ENCODE data around the gene RAP1GAP. TPM values are rescaled to one million over a fixed set of nuclear protein-coding genes. Genes with fewer than 3 reads are reported as not detected.
A peak's percentile ranks its signal among the peaks of the same experiment; 100 is the strongest.

The RAP1GAP gene
- total and polyA plus RNA-seq, 4 donors = 5.6 to 64.7 (median 28.0) TPM

DNA sequence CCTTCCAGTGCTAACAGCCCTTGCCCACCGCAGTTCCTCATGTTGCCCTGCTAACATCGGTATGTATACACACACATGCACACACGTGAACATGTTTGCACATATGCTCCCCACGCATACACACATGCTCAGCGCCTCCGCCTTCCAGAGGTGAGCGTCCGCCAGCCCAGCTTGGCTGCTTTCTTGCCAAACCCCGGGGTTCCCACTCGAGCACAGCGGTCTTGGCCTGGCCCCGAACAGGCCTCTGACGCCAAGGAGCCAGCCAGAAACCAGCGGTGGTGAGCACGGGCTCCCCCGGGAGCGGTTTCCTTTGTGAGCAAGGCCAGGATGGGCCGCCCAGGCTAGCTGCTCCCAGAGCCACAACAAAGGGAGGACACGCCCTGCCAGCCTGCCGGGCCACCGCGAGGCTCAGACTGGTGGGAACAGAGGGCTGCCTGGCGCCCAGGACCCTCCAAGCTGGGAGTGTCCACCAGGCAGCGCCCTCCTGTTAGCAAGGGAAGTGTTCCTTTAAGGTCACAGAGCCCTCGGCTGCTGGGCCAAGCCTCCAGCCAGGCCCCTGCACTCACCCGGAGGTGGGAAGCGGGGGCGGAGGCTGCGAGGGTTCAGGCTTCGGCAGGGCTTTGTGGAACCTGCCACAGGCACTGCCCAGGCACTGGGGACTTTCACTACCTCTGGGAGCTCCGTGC lies 94.5 kb downstream of the RAP1GAP start:
- H3K4me3 ChIP-seq = no peak overlapping the region
- no peaks in the 10 kb centered on the region for H3K36me3 ChIP-seq (ENCODE audit: control insufficient read depth in 4 of 4, insufficient read depth in 4 of 4, low read length in 4 of 4)
- H3K4me1 ChIP-seq (ENCODE audit: control insufficient read depth in 5 of 5, insufficient read depth in 5 of 5, low read length in 5 of 5) = peaks cover 0 to 10% (median 8%) of the 10 kb centered on the region in 5 donors
- ATAC-seq (ENCODE audit: insufficient read depth, low FRiP score) = no peak
- peaks cover 0 to 3% (median under 1%) of the 10 kb centered on the region in 4 donors for H3K9me3 ChIP-seq (ENCODE audit: control insufficient read depth in 4 of 4, insufficient read depth in 3 of 4, low read length in 3 of 4)
- H3K27me3 ChIP-seq (ENCODE audit: control insufficient read depth in 3 of 3, insufficient read depth in 3 of 3, low read length in 2 of 3) = no peaks in the 10 kb centered on the region
- WGBS, 2 donors = 36 to 38% methylated on average over 30 to 31 of the region's 31 CpGs
- peak overlapping the region; percentile 48 to 83 for H3K27ac ChIP-seq (ENCODE audit: low read depth in 1 of 2, low read length in 1 of 2)
- H3K9ac ChIP-seq (ENCODE audit: insufficient read depth in 1 of 2, low read length in 2 of 2) = no peak overlapping the region
- peak in 2 of 3 donors; percentile 29 to 49 for DNase-seq
- TF ChIP-seq, protein P1, sequence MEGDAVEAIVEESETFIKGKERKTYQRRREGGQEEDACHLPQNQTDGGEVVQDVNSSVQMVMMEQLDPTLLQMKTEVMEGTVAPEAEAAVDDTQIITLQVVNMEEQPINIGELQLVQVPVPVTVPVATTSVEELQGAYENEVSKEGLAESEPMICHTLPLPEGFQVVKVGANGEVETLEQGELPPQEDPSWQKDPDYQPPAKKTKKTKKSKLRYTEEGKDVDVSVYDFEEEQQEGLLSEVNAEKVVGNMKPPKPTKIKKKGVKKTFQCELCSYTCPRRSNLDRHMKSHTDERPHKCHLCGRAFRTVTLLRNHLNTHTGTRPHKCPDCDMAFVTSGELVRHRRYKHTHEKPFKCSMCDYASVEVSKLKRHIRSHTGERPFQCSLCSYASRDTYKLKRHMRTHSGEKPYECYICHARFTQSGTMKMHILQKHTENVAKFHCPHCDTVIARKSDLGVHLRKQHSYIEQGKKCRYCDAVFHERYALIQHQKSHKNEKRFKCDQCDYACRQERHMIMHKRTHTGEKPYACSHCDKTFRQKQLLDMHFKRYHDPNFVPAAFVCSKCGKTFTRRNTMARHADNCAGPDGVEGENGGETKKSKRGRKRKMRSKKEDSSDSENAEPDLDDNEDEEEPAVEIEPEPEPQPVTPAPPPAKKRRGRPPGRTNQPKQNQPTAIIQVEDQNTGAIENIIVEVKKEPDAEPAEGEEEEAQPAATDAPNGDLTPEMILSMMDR (IDR thresholded peaks at IDR 0.05; ENCODE audit: control extremely low read depth, extremely low read depth) = no peak

DNA sequence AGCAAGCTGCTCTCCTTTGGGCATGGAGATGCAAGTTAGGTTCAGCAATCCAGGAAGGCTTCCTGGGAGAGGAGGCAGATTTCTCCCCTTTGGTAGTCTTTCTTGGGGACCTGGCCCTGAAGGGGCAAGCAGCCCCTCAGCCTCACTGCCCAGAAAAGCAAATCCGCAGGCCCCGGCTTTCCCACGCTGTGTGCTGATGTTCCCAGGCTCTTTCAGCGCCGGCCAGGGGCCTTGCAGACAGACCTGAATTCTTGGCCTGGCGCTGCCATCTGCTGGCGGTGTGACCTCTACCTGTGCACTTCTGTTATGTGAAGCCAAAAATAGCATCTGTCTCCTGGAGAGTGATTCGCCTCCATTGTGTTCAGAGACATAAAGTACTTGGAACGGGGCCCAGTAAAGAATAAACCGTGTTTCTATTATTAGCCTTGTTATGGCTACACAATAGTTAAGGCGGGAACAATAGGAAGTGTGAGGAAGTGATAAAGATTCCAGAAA lies 95.1 kb downstream of the RAP1GAP start:
- Histone ChIP-seq H3K27me3 (ENCODE audit: control insufficient read depth in 3 of 3, insufficient read depth in 3 of 3, low read length in 2 of 3) (no peaks in the 10 kb centered on the region), H3K4me3 (no peak overlapping the region), H3K9me3 (ENCODE audit: control insufficient read depth in 4 of 4, insufficient read depth in 3 of 4, low read length in 3 of 4) (peaks cover 0 to 3% (median under 1%) of the 10 kb centered on the region in 4 donors), H3K4me1 (ENCODE audit: control insufficient read depth in 5 of 5, insufficient read depth in 5 of 5, low read length in 5 of 5) (peaks cover 0 to 10% (median 8%) of the 10 kb centered on the region in 5 donors), H3K9ac (ENCODE audit: insufficient read depth in 1 of 2, low read length in 2 of 2) (no peak overlapping the region), H3K36me3 (ENCODE audit: control insufficient read depth in 4 of 4, insufficient read depth in 4 of 4, low read length in 4 of 4) (no peaks in the 10 kb centered on the region), H3K27ac (ENCODE audit: low read depth in 1 of 2, low read length in 1 of 2) (peak overlapping the region in 1 of 2 donors; percentile 83)
- TF ChIP-seq, protein P1 (IDR thresholded peaks at IDR 0.05; ENCODE audit: control extremely low read depth, extremely low read depth) = peak; percentile 29
- ATAC-seq (ENCODE audit: insufficient read depth, low FRiP score) = no peak
- WGBS, 2 donors = 11 to 19% methylated on average over 11 of the region's 11 CpGs
- DNase-seq = peak; percentile 69 to 80 (median 72)

DNA sequence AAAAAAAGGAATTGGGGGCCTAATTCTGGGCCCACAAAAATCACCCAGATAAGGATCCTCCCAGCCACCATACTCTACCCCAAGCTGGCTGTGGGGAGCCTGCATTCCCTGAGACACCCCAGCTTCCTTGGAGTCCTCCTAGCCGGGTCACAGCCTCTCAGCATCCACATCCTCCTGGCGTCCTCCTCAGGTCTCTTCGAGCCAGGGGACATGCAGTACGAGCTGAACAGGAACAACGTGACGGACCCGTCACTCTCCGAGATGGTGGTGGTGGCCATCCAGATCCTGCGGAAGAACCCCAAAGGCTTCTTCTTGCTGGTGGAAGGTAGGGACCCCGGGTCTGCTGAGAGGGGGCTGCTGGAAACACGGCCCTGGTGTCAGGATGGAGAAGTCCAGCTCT lies 95.7 kb downstream of the RAP1GAP start:
- no peak for ATAC-seq (ENCODE audit: insufficient read depth, low FRiP score)
- H3K4me3 ChIP-seq = no peak overlapping the region
- WGBS, 2 donors = 59 to 60% methylated on average over 11 of the region's 11 CpGs

More for the DNA sequence above, 95.7 kb downstream of the RAP1GAP start:
- TF ChIP-seq, protein P1 (IDR thresholded peaks at IDR 0.05; ENCODE audit: control extremely low read depth, extremely low read depth) = no peak
- peaks cover 0 to 10% (median 8%) of the 10 kb centered on the region in 5 donors for H3K4me1 ChIP-seq (ENCODE audit: control insufficient read depth in 5 of 5, insufficient read depth in 5 of 5, low read length in 5 of 5)
- H3K9me3 ChIP-seq (ENCODE audit: control insufficient read depth in 4 of 4, insufficient read depth in 3 of 4, low read length in 3 of 4) = peaks cover 0 to 3% (median under 1%) of the 10 kb centered on the region in 4 donors
- no peaks in the 10 kb centered on the region for H3K36me3 ChIP-seq (ENCODE audit: control insufficient read depth in 4 of 4, insufficient read depth in 4 of 4, low read length in 4 of 4)
- no peak for DNase-seq
- H3K27me3 ChIP-seq (ENCODE audit: control insufficient read depth in 3 of 3, insufficient read depth in 3 of 3, low read length in 2 of 3) = no peaks in the 10 kb centered on the region
- no peak overlapping the region for H3K27ac ChIP-seq (ENCODE audit: low read depth in 1 of 2, low read length in 1 of 2)
- no peak overlapping the region for H3K9ac ChIP-seq (ENCODE audit: insufficient read depth in 1 of 2, low read length in 2 of 2)
